Stimulated activated CD4-positive, alpha-beta T cell treated with anti-CD3 and anti-CD28 coated beads, Interleukin-15, amount 100 ng/mL, for 1 hour (primary cell): ENCODE results near the gene ATG4D.

Experiments used
- DNase-seq, 2 donors: peaks; one replicate each; pipeline ENCODE4 v3.0.0-alpha.2; 2020; ENCODE audit warnings: low read depth in 1 of 2, low spot score in 1 of 2

The ATG4D gene

DNA sequence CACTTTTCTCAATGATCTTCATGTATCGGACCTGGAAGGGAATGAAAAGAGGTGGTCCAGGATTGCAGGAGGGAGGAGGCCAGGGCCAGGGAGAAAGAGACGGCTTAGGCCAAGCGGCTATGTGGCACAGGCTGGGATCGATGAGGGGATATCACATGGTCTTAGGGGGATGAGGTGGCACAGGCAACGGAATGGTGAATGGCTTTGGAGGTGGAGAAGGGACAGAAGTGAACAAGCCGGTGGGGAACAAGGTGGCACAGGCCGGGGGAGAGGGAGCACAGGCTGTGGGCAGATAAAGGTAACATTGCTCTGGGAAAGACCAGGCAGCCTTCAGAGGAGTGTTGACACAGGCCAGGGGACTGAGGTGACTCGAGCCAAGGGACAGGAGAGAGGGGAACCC, 30.8 kb downstream of the ATG4D start:
- DNase-seq = no peak

DNA sequence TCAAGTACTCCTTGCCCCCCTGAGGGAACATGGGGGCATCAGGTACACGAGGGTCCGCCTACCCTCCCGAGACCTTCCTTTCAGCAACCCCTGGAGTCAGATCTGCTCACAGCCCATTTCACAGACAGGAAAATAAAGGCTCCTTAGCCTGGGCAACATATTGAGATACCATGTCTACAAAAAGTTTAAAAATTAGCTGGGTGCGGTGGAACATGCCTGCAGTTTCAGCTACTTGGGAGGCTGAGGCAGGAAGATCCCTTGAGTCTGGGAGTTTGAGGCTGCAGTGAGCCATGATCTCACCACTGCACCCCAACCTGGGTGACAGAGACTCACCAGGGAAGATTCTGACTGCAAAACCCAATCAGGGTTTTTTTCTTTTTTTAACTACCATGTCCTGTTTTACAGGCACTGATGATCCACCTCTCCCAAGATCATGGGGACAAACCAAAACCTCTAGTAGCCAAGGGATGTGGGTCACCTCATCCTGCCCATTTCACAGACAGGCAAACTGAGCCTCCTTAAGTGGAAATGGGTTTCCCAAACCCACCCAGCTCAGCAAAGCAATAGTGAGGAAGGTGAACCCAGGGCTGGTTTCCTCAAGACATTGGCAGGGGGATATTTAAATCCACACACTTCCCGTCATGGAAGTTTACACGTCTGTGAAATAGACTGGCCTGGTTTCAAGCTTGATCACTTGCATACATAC, 31.5 kb downstream of the ATG4D start:
- DNase-seq = no peak

- DNase-seq = no peak
Observed at GRCh38 chr19:10577951-10578350, 34.2 kb downstream of the ATG4D start.

DNA sequence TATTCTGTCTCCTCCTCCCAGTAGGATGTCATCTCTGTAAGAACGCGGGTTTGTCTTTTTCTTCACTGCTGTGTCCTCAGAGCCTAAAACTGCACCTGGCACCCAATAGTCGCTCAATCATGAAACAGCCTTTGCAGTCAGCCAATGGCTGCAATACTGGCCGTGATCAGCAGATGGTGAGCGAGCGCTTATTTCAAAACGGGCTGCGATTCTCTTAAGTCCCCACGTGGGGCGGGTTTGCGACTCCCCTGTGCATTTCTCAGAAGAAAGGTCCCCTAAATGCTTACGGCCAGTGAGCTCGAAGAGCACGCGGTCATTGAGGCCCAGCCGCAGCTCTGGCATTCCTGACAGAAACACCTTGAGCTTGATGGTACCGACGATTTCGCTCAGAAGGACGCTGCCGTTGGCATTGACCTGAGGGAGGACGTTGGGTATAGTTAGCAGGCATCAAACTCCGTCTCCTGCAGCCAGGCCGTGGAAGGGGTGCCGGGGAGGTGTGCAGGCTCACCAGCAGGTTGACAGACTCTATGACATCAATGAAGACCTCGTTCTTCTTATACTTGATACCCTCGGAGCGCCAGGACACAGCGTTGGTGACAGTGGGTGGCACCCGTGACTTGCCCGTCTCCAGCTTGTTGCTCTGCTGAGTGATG, 37.4 kb downstream of the ATG4D start:
- DNase-seq = peak; percentile 73 to 84

- DNase-seq = no peak
Observed at GRCh38 chr19:10582091-10582490, 38.4 kb downstream of the ATG4D start.

DNA sequence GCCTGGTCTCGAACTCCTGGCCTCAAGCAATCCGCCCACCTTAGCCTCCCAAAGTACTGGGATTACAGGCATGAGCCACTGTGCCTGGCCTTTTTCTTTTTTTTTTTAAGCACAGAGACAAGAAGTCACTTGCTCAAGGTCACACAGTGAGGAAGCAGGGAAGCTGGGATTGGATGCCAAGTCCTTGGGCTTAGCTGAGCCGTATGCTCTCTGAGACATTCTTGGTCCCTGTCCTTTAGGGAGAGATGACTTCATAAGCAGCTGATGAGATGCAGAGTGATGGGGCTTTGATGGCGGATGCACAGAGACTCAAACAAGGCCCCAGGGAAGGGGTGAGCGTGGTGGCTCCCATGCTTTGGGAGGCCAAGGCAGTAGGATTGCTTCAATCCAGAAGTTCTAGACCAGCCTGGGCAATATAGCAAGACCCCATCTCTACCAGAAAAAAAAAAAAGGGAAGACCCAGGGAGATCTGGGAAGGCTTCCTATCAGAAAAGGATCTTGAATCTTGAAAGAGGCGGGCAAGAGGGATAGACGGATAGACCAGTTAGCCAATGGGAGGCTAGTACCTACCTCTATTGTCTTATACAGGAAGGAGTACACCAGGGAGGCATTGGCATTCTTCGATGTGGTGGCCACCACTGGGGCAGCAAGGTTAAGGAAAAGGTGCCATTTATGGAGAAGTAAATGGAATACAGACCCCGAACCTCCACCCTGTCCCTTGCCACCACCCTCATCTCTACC, 39.5 kb downstream of the ATG4D start:
- DNase-seq = no peak

GRCh38 chr19:10586396-10586795, 42.7 kb downstream of the ATG4D start:
- DNase-seq = no peak

- no peak for DNase-seq
Observed at GRCh38 chr19:10587022-10587838, 43.5 kb downstream of the ATG4D start, which contains the start of gene AP1M2. Gene AP1M2, minus strand, starts transcription at chr19:10587312. Its CDS starts 81 bp downstream, at chr19:10587231.

DNA sequence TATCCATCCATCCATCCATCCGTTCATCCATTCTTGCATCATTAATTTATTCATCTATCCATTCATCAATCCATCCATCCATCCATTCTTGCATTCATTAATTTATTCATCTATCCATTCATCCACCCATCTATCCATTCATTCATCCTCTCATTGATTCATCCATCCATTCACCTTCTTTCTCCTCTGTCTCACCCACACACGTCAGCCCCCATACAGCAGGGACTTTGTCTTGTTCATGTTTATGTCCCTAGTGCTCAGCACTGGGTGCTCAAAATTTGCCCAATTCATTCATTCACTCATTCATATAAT, 44.1 kb downstream of the ATG4D start:
- no peak for DNase-seq

- no peak for DNase-seq
Observed at GRCh38 chr19:10593148-10593547, 49.4 kb downstream of the ATG4D start.

- no peak for DNase-seq
Observed at GRCh38 chr19:10593820-10594637, 50.3 kb downstream of the ATG4D start.

DNA sequence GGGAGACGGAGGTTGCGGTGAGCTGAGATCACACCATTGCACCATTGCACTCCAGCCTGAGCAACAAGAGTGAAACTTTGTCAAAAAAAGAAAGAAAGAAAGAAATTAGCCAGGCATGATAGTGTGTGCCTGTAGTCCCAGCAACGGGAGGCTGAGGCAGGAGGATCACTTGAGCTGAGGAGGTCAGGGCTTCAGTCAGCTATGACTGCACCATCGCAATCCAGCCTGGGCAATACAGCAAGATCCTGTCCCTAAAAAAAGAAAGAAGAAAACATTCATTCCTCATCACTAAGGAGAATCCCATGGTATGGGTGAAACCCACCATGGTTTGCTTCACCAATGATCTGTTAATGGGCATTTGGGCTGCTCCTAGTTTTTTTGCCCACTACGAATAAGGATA, 56.4 kb downstream of the ATG4D start:
- DNase-seq = no peak

- DNase-seq = no peak
Observed at GRCh38 chr19:10601999-10602329, 58.3 kb downstream of the ATG4D start.

GRCh38 chr19:10602330-10603083, 58.8 kb downstream of the ATG4D start:
- peak; percentile 83 to 93 for DNase-seq
